Measurements from ENCODE around the gene PRKRIP1. TPM values are rescaled to one million over a fixed set of nuclear protein-coding genes. Genes with fewer than 3 reads are reported as not detected.

The PRKRIP1 gene
- total RNA-seq, 1 experiment from 2014 or later, result 24.9 TPM

DNA sequence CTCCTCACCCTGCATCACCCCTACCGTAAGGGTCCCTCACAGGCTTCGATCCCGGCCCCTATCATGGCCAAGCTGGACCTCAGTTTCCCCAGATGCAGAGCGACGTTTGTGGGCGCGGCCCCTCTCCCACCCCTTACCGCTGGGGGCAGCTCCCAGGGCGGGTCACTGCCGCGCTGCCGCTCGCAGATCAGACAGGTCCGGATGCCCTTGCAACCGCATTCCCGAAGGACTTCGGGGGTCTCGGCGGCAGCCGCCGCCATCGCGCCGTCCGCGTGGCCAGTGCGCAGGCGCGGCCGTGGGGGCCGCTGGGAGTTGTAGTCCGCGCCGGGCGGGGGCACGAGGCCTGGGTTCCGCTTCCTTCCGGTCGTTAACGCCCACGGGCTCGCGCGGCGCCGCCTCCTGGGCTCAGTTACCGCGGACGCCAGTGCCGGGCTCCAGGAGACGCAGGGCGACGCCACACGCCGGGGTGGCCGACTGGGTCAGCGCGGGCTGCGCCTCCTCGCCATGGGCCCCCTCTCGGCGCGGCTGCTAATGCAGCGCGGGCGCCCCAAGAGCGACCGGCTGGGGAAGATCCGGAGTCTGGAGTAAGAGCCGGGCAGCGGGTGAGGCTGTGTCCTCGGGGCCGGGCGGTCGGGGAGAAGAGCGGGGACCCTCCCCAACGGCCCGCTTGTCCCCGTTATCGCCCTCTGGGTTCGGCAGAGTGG is 68.6 kb downstream of the PRKRIP1 start, which contains the start of the genes ALKBH4 and LRWD1:
TSS of gene ALKBH4 (minus strand) at position 287 of the 704 bp plus-strand sequence. CDS start at position 260, 27 bp downstream.
TSS of gene LRWD1 (plus strand) at position 408 of the 704 bp plus-strand sequence. CDS start at position 505, 97 bp downstream.
- BruUV-seq (replicated peaks), result no TSS peak
- POLR2A ChIA-PET (ENCODE audit: low non-redundant PET), result no interaction called here
- Histone ChIP-seq H3K27me3 (replicated peaks; ENCODE audit: insufficient read depth, low read depth, low read length, poor library complexity) (no peaks in the 10 kb centered on the region), H3K4me3 (ENCODE audit: low read depth, low read length, poor library complexity, severe bottlenecking) (peak within 1 kb of the TSS; percentile 96), H3K27ac (ENCODE audit: low read depth, low read length, poor library complexity, severe bottlenecking) (peak within 1 kb of the TSS; percentile 85), H3K36me3 (ENCODE audit: insufficient read depth, low read length, poor library complexity, severe bottlenecking) (peaks cover 8% of the 10 kb centered on the region), H3K9me3 (ENCODE audit: low read depth, low read length, poor library complexity, severe bottlenecking) (no peaks in the 10 kb centered on the region), H3K4me1 (ENCODE audit: insufficient read depth, low read length, poor library complexity, severe bottlenecking) (peaks cover 14% of the 10 kb centered on the region)
- TF ChIP-seq CTCF (conservative IDR thresholded peaks at IDR 0.05; ENCODE audit: low read depth, low read length) (0 out of 2 replicates have a peak, but pooled peaks have one; percentile 28), EZH2 (IDR thresholded peaks at IDR 0.05; ENCODE audit: borderline replicate concordance, low read depth, low read length, poor library complexity, severe bottlenecking) (no peak)
- CTCF ChIA-PET, result no interaction called here
- peak; percentile 96 for DNase-seq (ENCODE audit: low spot score)
- intact Hi-C loops (cut with micrococcal nuclease; ENCODE audit: unreplicated experiment), result no loop called here

DNA sequence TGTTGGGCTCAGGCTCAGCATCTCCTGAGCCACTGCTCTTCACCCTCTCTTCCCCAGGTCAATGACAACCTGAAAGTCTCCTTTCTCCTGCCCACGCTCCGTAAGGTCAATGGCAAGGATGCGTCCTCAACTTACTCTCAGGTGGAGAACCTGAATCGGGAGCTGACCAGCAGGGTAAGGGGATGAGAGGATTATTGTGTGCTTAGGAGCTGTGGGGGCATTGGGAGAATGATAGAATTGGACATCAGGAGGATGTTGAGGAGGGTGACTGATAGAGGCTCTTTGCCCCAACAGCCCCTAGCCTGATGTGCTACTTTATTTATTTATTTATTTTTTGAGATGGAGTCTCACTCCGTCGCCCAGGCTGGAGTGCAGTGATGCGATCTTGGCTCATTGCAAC is 69.9 kb downstream of the PRKRIP1 start:
- intact Hi-C loops (cut with micrococcal nuclease; ENCODE audit: unreplicated experiment), result no loop called here
- no peaks in the 10 kb centered on the region for H3K27me3 ChIP-seq (replicated peaks; ENCODE audit: insufficient read depth, low read depth, low read length, poor library complexity)
- POLR2A ChIA-PET (ENCODE audit: low non-redundant PET), result no interaction called here
- peak overlapping the region; percentile 96 for H3K4me3 ChIP-seq (ENCODE audit: low read depth, low read length, poor library complexity, severe bottlenecking)
- DNase-seq (ENCODE audit: low spot score), result no peak
- peaks cover 10% of the 10 kb centered on the region for H3K36me3 ChIP-seq (ENCODE audit: insufficient read depth, low read length, poor library complexity, severe bottlenecking)
- TF ChIP-seq EZH2 (IDR thresholded peaks at IDR 0.05; ENCODE audit: borderline replicate concordance, low read depth, low read length, poor library complexity, severe bottlenecking), result no peak
- no peak for TF ChIP-seq CTCF (conservative IDR thresholded peaks at IDR 0.05; ENCODE audit: low read depth, low read length)
- no TSS peak for BruUV-seq (replicated peaks)
- peak overlapping the region; percentile 85 for H3K27ac ChIP-seq (ENCODE audit: low read depth, low read length, poor library complexity, severe bottlenecking)
- H3K4me1 ChIP-seq (ENCODE audit: insufficient read depth, low read length, poor library complexity, severe bottlenecking), result peaks cover 14% of the 10 kb centered on the region
- H3K9me3 ChIP-seq (ENCODE audit: low read depth, low read length, poor library complexity, severe bottlenecking), result no peaks in the 10 kb centered on the region
- CTCF ChIA-PET, result no interaction called here

DNA sequence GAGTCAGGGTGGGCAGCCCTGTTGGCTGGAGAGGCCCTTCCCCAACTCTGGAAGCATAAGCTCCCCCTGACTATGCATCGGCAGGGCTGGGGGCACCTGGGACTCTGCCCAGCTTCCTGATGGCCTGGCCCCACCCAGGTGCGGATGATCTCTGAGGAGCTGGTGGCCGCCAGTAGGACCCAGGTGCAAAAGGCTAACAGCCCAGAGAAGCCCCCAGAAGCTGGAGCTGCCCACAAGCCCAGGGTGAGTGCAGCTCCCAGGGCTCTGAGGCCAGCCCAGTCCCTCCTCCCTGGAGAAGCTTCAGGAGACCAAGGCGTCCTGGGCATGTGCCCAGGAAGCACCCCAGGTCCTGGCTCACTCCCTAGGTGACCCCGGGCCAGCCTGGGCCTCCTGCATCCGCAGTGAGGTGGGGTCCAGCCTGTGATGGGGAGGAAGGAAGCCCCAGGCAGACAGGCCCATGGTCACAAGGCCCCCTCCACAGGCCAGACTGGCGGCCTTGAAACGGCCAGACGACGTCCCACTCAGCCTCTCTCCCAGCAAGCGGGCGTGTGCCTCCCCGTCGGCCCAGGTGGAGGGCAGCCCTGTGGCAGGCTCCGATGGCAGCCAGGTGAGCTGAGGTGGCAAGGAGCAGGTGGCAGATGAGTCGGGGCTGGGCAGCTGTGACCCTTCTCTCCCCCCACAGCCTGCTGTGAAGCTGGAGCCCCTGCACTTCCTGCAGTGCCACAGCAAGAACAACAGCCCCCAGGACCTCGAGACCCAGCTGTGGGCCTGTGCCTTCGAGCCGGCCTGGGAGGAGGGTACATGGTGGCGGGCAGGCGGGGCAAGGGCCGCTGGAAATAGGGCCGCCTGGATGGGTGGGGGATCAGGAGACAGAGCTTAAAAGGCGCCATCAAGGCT is 71.7 kb downstream of the PRKRIP1 start:
- peaks cover 18% of the 10 kb centered on the region for H3K36me3 ChIP-seq (ENCODE audit: insufficient read depth, low read length, poor library complexity, severe bottlenecking)
- no peaks in the 10 kb centered on the region for H3K27me3 ChIP-seq (replicated peaks; ENCODE audit: insufficient read depth, low read depth, low read length, poor library complexity)
- intact Hi-C loops (cut with micrococcal nuclease; ENCODE audit: unreplicated experiment), result no loop called here
- BruUV-seq (replicated peaks), result no TSS peak
- H3K4me1 ChIP-seq (ENCODE audit: insufficient read depth, low read length, poor library complexity, severe bottlenecking), result peaks cover 14% of the 10 kb centered on the region
- H3K27ac ChIP-seq (ENCODE audit: low read depth, low read length, poor library complexity, severe bottlenecking), result no peak overlapping the region
- H3K4me3 ChIP-seq (ENCODE audit: low read depth, low read length, poor library complexity, severe bottlenecking), result no peak overlapping the region
- CTCF ChIA-PET, result no interaction called here
- TF ChIP-seq EZH2 (IDR thresholded peaks at IDR 0.05; ENCODE audit: borderline replicate concordance, low read depth, low read length, poor library complexity, severe bottlenecking) (no peak), CTCF (conservative IDR thresholded peaks at IDR 0.05; ENCODE audit: low read depth, low read length) (no peak)
- POLR2A ChIA-PET (ENCODE audit: low non-redundant PET), result no interaction called here
- H3K9me3 ChIP-seq (ENCODE audit: low read depth, low read length, poor library complexity, severe bottlenecking), result no peaks in the 10 kb centered on the region
- DNase-seq (ENCODE audit: low spot score), result no peak

All from A673 (cell line).